ENCODE results near the gene MOB3C. TPM values are rescaled to one million over a fixed set of nuclear protein-coding genes. Genes with fewer than 3 reads are reported as not detected.

Gene MOB3C
- total RNA-seq, 1 experiment from 2014 or later: 17.7 TPM

DNA sequence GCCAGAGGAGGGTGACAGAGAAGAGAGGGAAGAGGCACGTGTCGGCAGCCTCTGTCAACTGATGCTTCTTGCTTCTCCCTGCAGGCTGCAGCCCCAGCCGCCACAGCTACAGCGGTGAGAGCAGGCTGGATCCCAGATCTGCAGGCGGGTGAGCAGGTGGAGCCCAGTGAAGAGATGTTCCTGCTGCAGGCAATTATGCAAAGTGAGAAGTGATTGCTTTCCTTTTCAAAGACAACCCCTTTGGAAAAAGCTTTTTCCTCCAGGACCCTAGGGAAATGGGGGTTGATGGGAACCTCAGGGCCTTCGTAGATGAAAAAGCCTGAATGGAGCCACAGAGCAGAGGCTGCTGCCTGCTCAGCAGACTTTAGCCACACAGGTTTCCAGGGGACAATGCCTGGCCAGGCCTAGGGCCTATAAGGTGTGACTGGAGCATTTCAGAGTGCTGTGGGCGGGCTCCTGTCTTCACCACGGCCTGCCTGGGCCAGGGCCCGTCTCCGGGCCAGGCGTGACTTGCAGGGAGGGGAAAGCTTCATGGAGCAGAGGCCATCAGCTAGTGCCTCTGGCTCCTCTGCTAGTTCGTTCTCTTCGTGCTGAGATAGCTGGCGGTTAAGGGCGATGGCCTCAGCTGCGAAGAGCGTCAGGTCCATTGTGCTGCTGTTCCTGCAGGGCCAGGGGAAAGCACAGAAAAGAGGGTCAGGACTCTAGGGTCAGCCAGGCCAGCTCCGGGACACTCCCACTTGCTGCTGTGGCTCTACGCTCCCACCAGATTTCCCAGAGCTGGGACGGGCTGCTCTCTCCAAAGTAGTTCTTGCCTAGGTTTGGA is 58.3 kb downstream of the MOB3C start:
- DNase-seq (ENCODE audit: low read depth): no peak
- in situ Hi-C loops (cut with HindIII; ENCODE audit: low pct_unique_long_range_greater_than_20kb, low sequenced_read_pairs): no loop called here

Other genes starting within 250 kb of the MOB3C start
- gene FAAH, start 222.5 kb downstream of the MOB3C start, total RNA-seq (2014; rRNA removed; shearing (Covaris generic); ENCODE audit: low replicate concordance): 10.9 and 22.5 TPM in 2 replicates
- gene DMBX1, start 127.0 kb downstream of the MOB3C start, total RNA-seq (2014; rRNA removed; shearing (Covaris generic); ENCODE audit: low replicate concordance): not detected in 2 replicates
- not detected in 2 replicates for gene KNCN, start 65.2 kb downstream of the MOB3C start, total RNA-seq (2014; rRNA removed; shearing (Covaris generic); ENCODE audit: low replicate concordance)
- gene MKNK1, start 12.5 kb downstream of the MOB3C start, total RNA-seq (2014; rRNA removed; shearing (Covaris generic); ENCODE audit: low replicate concordance): 25.7 and 37.5 TPM in 2 replicates
- 85.1 and 98.8 TPM in 2 replicates for gene ATPAF1, start 51.6 kb upstream of the MOB3C start, total RNA-seq (2014; rRNA removed; shearing (Covaris generic); ENCODE audit: low replicate concordance)
- gene TEX38, start 55.0 kb upstream of the MOB3C start, total RNA-seq (2014; rRNA removed; shearing (Covaris generic); ENCODE audit: low replicate concordance): not detected in 2 replicates
- 34.5 and 60.9 TPM in 2 replicates for gene EFCAB14, start 102.3 kb upstream of the MOB3C start, total RNA-seq (2014; rRNA removed; shearing (Covaris generic); ENCODE audit: low replicate concordance)
- gene CYP4B1, start 182.2 kb upstream of the MOB3C start, total RNA-seq (2014; rRNA removed; shearing (Covaris generic); ENCODE audit: low replicate concordance): not detected in 2 replicates

All from Caki2 (cell line).